IPS-15b (cell line): ENCODE data around the gene SC5D.
A peak's percentile ranks its signal among the peaks of the same experiment; 100 is the strongest.

Experiments used
- H3K27me3 ChIP-seq: one replicate; pipeline ENCODE4 v1.6.1; 2013; ENCODE audit warnings: low read length; ENCODE audit not compliant: control insufficient read depth, insufficient read depth
- H3K36me3 ChIP-seq: one replicate; pipeline ENCODE4 v1.6.1; 2013; ENCODE audit warnings: low read length; ENCODE audit not compliant: control insufficient read depth, insufficient read depth
- H3K4me1 ChIP-seq: one replicate; pipeline ENCODE4 v1.6.1; 2013; ENCODE audit warnings: mild to moderate bottlenecking, low read length; ENCODE audit not compliant: control insufficient read depth, insufficient read depth
- H3K4me3 ChIP-seq: one replicate; pipeline ENCODE4 v1.5.1; 2013; ENCODE audit warnings: low read depth, low read length
- H3K9ac ChIP-seq: one replicate; pipeline ENCODE4 v1.6.1; 2013; ENCODE audit warnings: low read depth, mild to moderate bottlenecking, low read length
- H3K9me3 ChIP-seq: one replicate; pipeline ENCODE4 v1.6.1; 2013; ENCODE audit warnings: mild to moderate bottlenecking, low read length; ENCODE audit not compliant: control insufficient read depth, insufficient read depth

SC5D gene

GRCh38 chr11:121292495-121293287 lies at the start of gene SC5D:
TSS of gene SC5D (plus strand) at chr11:121292771. CDS start at chr11:121303376, 10,605 bp downstream.
- H3K4me1 ChIP-seq = peaks cover 26% of the 10 kb centered on the region
- H3K27me3 ChIP-seq = no peaks in the 10 kb centered on the region
- no peaks in the 10 kb centered on the region for H3K36me3 ChIP-seq
- peak within 1 kb of the TSS; percentile 97 for H3K4me3 ChIP-seq
- peak within 1 kb of the TSS; percentile 87 for H3K9ac ChIP-seq
- no peaks in the 10 kb centered on the region for H3K9me3 ChIP-seq

GRCh38 chr11:121244884-121245283 lies 47.7 kb upstream of the SC5D start:
- no peak overlapping the region for H3K9ac ChIP-seq
- no peaks in the 10 kb centered on the region for H3K4me1 ChIP-seq
- H3K36me3 ChIP-seq = no peaks in the 10 kb centered on the region
- no peaks in the 10 kb centered on the region for H3K27me3 ChIP-seq
- H3K9me3 ChIP-seq = no peaks in the 10 kb centered on the region
- no peak overlapping the region for H3K4me3 ChIP-seq

GRCh38 chr11:121246021-121246768 lies 46.4 kb upstream of the SC5D start:
- Histone ChIP-seq H3K4me3 (no peak overlapping the region), H3K4me1 (no peaks in the 10 kb centered on the region), H3K9ac (no peak overlapping the region), H3K36me3 (no peaks in the 10 kb centered on the region), H3K27me3 (no peaks in the 10 kb centered on the region), H3K9me3 (no peaks in the 10 kb centered on the region)

GRCh38 chr11:121246769-121247035 lies 45.9 kb upstream of the SC5D start:
- H3K4me3 ChIP-seq = no peak overlapping the region
- H3K9me3 ChIP-seq = no peaks in the 10 kb centered on the region
- no peaks in the 10 kb centered on the region for H3K36me3 ChIP-seq
- no peaks in the 10 kb centered on the region for H3K27me3 ChIP-seq
- H3K4me1 ChIP-seq = no peaks in the 10 kb centered on the region
- no peak overlapping the region for H3K9ac ChIP-seq

- H3K4me1 ChIP-seq = no peaks in the 10 kb centered on the region
- no peak overlapping the region for H3K4me3 ChIP-seq
- no peaks in the 10 kb centered on the region for H3K36me3 ChIP-seq
- no peak overlapping the region for H3K9ac ChIP-seq
- no peaks in the 10 kb centered on the region for H3K27me3 ChIP-seq
- no peaks in the 10 kb centered on the region for H3K9me3 ChIP-seq
These were observed 44.1 kb upstream of the SC5D start for GRCh38 chr11:121248496-121248895.

- H3K4me3 ChIP-seq = no peak overlapping the region
- no peaks in the 10 kb centered on the region for H3K27me3 ChIP-seq
- no peak overlapping the region for H3K9ac ChIP-seq
- H3K36me3 ChIP-seq = no peaks in the 10 kb centered on the region
- H3K9me3 ChIP-seq = peaks cover 3% of the 10 kb centered on the region
- no peaks in the 10 kb centered on the region for H3K4me1 ChIP-seq
These were observed 43.4 kb upstream of the SC5D start for GRCh38 chr11:121249039-121249663.

- Histone ChIP-seq H3K27me3 (no peaks in the 10 kb centered on the region), H3K4me1 (peaks cover 3% of the 10 kb centered on the region), H3K36me3 (no peaks in the 10 kb centered on the region), H3K4me3 (no peak overlapping the region), H3K9me3 (peaks cover 3% of the 10 kb centered on the region), H3K9ac (no peak overlapping the region)
These were observed 41.7 kb upstream of the SC5D start for GRCh38 chr11:121250843-121251242.

- H3K9ac ChIP-seq = no peak overlapping the region
- no peak overlapping the region for H3K4me3 ChIP-seq
- peaks cover 3% of the 10 kb centered on the region for H3K4me1 ChIP-seq
- no peaks in the 10 kb centered on the region for H3K36me3 ChIP-seq
- H3K27me3 ChIP-seq = no peaks in the 10 kb centered on the region
- H3K9me3 ChIP-seq = peaks cover 3% of the 10 kb centered on the region
These were observed 38.6 kb upstream of the SC5D start for GRCh38 chr11:121253951-121254350.

- H3K4me1 ChIP-seq = peaks cover 3% of the 10 kb centered on the region
- no peak overlapping the region for H3K9ac ChIP-seq
- H3K4me3 ChIP-seq = no peak overlapping the region
- no peaks in the 10 kb centered on the region for H3K36me3 ChIP-seq
- peaks cover 3% of the 10 kb centered on the region for H3K9me3 ChIP-seq
- H3K27me3 ChIP-seq = no peaks in the 10 kb centered on the region
These were observed 37.8 kb upstream of the SC5D start for GRCh38 chr11:121254756-121255155.

- Histone ChIP-seq H3K9me3 (peaks cover 3% of the 10 kb centered on the region), H3K27me3 (no peaks in the 10 kb centered on the region), H3K36me3 (no peaks in the 10 kb centered on the region), H3K4me3 (no peak overlapping the region), H3K4me1 (peaks cover 3% of the 10 kb centered on the region), H3K9ac (no peak overlapping the region)
These were observed 37.0 kb upstream of the SC5D start for GRCh38 chr11:121255473-121256125.

- H3K4me1 ChIP-seq = peaks cover 3% of the 10 kb centered on the region
- H3K27me3 ChIP-seq = no peaks in the 10 kb centered on the region
- H3K4me3 ChIP-seq = no peak overlapping the region
- H3K9ac ChIP-seq = no peak overlapping the region
- no peaks in the 10 kb centered on the region for H3K36me3 ChIP-seq
- H3K9me3 ChIP-seq = peaks cover 3% of the 10 kb centered on the region
These were observed 35.3 kb upstream of the SC5D start for GRCh38 chr11:121257289-121257688.
